Trophoblast cell (in vitro differentiated cells and primary cell): Measurements from ENCODE around the gene SERINC5.

Experiments
- DNase-seq, 2 donors: peaks; one replicate each; pipeline ENCODE4 v3.0.0-alpha.2; 2016
- H2AFZ ChIP-seq: 2 replicates; pipeline ENCODE4 v1.6.1; 2013; ENCODE audit warnings: low read length, moderate library complexity, mild to moderate bottlenecking; ENCODE audit not compliant: insufficient read depth, poor library complexity
- H2AK5ac ChIP-seq: 2 replicates; pipeline ENCODE4 v1.6.1; 2013; ENCODE audit warnings: mild to moderate bottlenecking, low read length
- H2BK120ac ChIP-seq: 2 replicates; pipeline ENCODE4 v1.6.1; 2013; ENCODE audit warnings: low read length, mild to moderate bottlenecking, moderate library complexity; ENCODE audit not compliant: insufficient read depth, poor library complexity
- H2BK12ac ChIP-seq: 2 replicates; pipeline ENCODE4 v1.6.1; 2013; ENCODE audit warnings: mild to moderate bottlenecking, low read length, moderate library complexity
- H2BK5ac ChIP-seq: 2 replicates; pipeline ENCODE4 v1.6.1; 2013; ENCODE audit warnings: low read length, low read depth, moderate library complexity, mild to moderate bottlenecking; ENCODE audit not compliant: poor library complexity
- H3K14ac ChIP-seq: 2 replicates; pipeline ENCODE4 v1.6.1; 2013; ENCODE audit warnings: mild to moderate bottlenecking, low read length
- H3K18ac ChIP-seq: 2 replicates; pipeline ENCODE4 v1.6.1; 2013; ENCODE audit warnings: mild to moderate bottlenecking, low read length
- H3K23ac ChIP-seq: 2 replicates; pipeline ENCODE4 v1.6.1; 2013; ENCODE audit warnings: low read length
- H3K27ac ChIP-seq: 2 replicates; pipeline ENCODE4 v1.5.1; 2013; ENCODE audit warnings: low read depth, mild to moderate bottlenecking, inconsistent platforms, low read length, moderate library complexity
- H3K27me3 ChIP-seq: 2 replicates; pipeline ENCODE4 v1.6.1; 2013; ENCODE audit warnings: inconsistent platforms, mild to moderate bottlenecking, low read length, moderate library complexity; ENCODE audit not compliant: insufficient read depth
- H3K36me3 ChIP-seq, 2 experiments: 1 replicate in 1 of 2; 2 replicates in 1 of 2; pipeline ENCODE4 v1.6.1; 2013; ENCODE audit warnings: low read length in 2 of 2, mild to moderate bottlenecking in 2 of 2, moderate library complexity in 1 of 2; ENCODE audit not compliant: insufficient read depth in 2 of 2, control insufficient read depth in 1 of 2
- H3K4ac ChIP-seq: 2 replicates; pipeline ENCODE4 v1.6.1; 2013; ENCODE audit warnings: low read depth, mild to moderate bottlenecking, low read length, moderate library complexity
- H3K4me1 ChIP-seq, 2 experiments: 1 replicate in 1 of 2; 2 replicates in 1 of 2; pipeline ENCODE4 v1.6.1; 2013; ENCODE audit warnings: low read length in 2 of 2, mild to moderate bottlenecking in 2 of 2, moderate library complexity in 1 of 2; ENCODE audit not compliant: insufficient read depth in 2 of 2, control insufficient read depth in 1 of 2
- H3K4me2 ChIP-seq: 2 replicates; pipeline ENCODE4 v1.6.1; 2013; ENCODE audit warnings: inconsistent platforms, mild to moderate bottlenecking, low read length, moderate library complexity
- H3K4me3 ChIP-seq: 2 replicates; pipeline ENCODE4 v1.5.1; 2013; ENCODE audit warnings: mild to moderate bottlenecking, low read depth, low read length, inconsistent platforms
- H3K79me1 ChIP-seq: one replicate; pipeline ENCODE4 v1.6.1; 2013; ENCODE audit warnings: low read length
- H3K79me2 ChIP-seq: 2 replicates; pipeline ENCODE4 v1.6.1; 2013; ENCODE audit warnings: low read length, mild to moderate bottlenecking; ENCODE audit not compliant: control insufficient read depth, insufficient read depth, poor library complexity
- H3K9ac ChIP-seq: 2 replicates; pipeline ENCODE4 v1.6.1; 2013; ENCODE audit warnings: mild to moderate bottlenecking, low read length
- H3K9me3 ChIP-seq: 2 replicates; pipeline ENCODE4 v1.6.1; 2013; ENCODE audit warnings: low read depth, mild to moderate bottlenecking, control low read depth, inconsistent platforms, low read length; ENCODE audit not compliant: insufficient read depth
- H4K12ac ChIP-seq: 2 replicates; pipeline ENCODE4 v1.6.1; 2013; ENCODE audit warnings: low read depth, mild to moderate bottlenecking, low read length, moderate library complexity
- H4K8ac ChIP-seq: 2 replicates; pipeline ENCODE4 v1.6.1; 2013; ENCODE audit warnings: low read depth, mild to moderate bottlenecking, low read length, moderate library complexity
- H4K91ac ChIP-seq: one replicate; pipeline ENCODE4 v1.6.1; 2013; ENCODE audit warnings: low read depth, mild to moderate bottlenecking, low read length, moderate library complexity
- WGBS: extraction: QIAGEN DNeasy Blood & Tissue Kit; methylation state at CpG from one replicate; pipeline ENCODE4 v1.1.7; 2013; ENCODE audit warnings: missing lambda C conversion rate; ENCODE audit not compliant: insufficient read length, insufficient coverage; ENCODE audit errors: extremely low coverage; 5-methylcytosine and 5-hydroxymethylcytosine counted together

SERINC5 gene

DNA sequence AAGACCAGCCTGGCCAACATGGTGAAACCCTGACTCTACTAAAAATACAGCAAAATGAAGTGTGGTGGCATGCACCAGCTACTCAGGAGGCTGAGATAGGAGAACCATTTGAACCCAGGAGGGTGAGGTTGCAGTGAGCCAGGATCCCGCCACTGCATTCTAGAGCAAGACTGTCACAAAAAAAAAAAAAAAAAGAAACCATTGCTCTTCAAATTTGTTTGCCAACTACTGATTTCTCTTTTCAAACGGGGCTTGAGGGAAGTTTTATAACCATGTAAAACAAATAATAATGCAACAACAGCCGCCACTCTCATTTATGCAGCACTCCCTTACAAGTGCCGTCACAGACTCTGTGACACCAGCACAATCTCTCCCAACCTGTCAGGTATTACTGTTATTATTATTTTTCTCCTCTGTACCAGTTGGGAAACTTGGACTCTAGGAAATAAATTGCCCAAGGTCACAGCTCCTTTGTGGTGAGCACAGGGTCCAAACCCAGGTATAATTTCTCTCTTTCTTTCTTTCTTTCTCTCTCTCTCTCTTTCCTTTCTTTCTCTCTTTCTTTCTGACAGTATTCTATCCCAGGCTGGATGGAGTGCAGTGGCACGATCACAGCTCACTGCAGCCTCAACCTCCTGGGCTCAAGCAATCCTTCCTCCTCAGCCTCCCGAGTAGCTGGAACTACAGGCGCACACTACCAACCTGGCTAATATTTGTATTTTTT is 25.4 kb downstream of the SERINC5 start:
- Histone ChIP-seq H3K27me3 (no peaks in the 10 kb centered on the region), H3K23ac (no peak overlapping the region), H2BK120ac (no peak overlapping the region), H4K91ac (no peak overlapping the region), H4K8ac (no peak overlapping the region), H3K9me3 (no peaks in the 10 kb centered on the region), H4K12ac (no peak overlapping the region), H3K4me1 (peaks cover 0 to 3% of the 10 kb centered on the region in 2 experiments), H2BK12ac (no peak overlapping the region), H3K79me2 (peaks cover 8% of the 10 kb centered on the region), H2AFZ (no peak overlapping the region), H3K36me3 (peaks cover 2 to 5% of the 10 kb centered on the region in 2 experiments), H3K14ac (no peak overlapping the region), H3K4me2 (no peak overlapping the region), H2BK5ac (no peak overlapping the region), H3K27ac (no peak overlapping the region), H3K79me1 (no peaks in the 10 kb centered on the region), H3K4me3 (no peak overlapping the region), H3K9ac (no peak overlapping the region), H3K4ac (peak overlapping the region; percentile 64), H3K18ac (peak overlapping the region; percentile 59), H2AK5ac (no peak overlapping the region)
- WGBS = no CpG with 5 or more reads among the region's 7 CpGs
- no peak for DNase-seq

DNA sequence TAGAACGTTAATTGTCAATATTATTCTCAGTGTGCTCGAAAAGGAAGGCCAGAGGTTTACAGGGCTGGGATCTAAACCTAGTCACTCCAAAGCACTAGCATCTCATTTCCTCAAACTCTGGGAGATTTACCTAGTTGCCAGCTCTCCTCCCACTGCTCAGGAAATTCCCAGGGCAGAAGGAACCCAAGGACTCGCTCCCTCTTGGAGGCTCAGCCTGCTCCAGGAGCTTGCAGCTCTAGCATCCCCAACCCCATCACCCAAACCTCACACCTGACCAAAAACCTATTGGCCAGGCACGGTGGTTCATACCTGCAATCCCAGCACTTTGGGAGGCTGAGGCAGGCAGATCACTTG is 26.0 kb downstream of the SERINC5 start:
- H3K4me2 ChIP-seq = no peak overlapping the region
- peaks cover 8% of the 10 kb centered on the region for H3K79me2 ChIP-seq
- no peak overlapping the region for H3K23ac ChIP-seq
- H2AK5ac ChIP-seq = no peak overlapping the region
- H3K9me3 ChIP-seq = no peaks in the 10 kb centered on the region
- no peaks in the 10 kb centered on the region for H3K27me3 ChIP-seq
- H4K12ac ChIP-seq = no peak overlapping the region
- WGBS = no CpG with 5 or more reads among the region's 4 CpGs
- H3K36me3 ChIP-seq = peaks cover 2 to 5% of the 10 kb centered on the region in 2 experiments
- DNase-seq = no peak
- no peak overlapping the region for H2AFZ ChIP-seq
- no peak overlapping the region for H2BK12ac ChIP-seq
- no peak overlapping the region for H2BK120ac ChIP-seq
- H3K14ac ChIP-seq = no peak overlapping the region
- H3K27ac ChIP-seq = no peak overlapping the region
- H4K91ac ChIP-seq = no peak overlapping the region
- H3K4me3 ChIP-seq = no peak overlapping the region
- H3K18ac ChIP-seq = no peak overlapping the region
- no peak overlapping the region for H4K8ac ChIP-seq
- no peaks in the 10 kb centered on the region for H3K79me1 ChIP-seq
- H3K4ac ChIP-seq = peak overlapping the region; percentile 24
- H3K9ac ChIP-seq = no peak overlapping the region
- peaks cover 0 to 3% of the 10 kb centered on the region in 2 experiments for H3K4me1 ChIP-seq
- no peak overlapping the region for H2BK5ac ChIP-seq

DNA sequence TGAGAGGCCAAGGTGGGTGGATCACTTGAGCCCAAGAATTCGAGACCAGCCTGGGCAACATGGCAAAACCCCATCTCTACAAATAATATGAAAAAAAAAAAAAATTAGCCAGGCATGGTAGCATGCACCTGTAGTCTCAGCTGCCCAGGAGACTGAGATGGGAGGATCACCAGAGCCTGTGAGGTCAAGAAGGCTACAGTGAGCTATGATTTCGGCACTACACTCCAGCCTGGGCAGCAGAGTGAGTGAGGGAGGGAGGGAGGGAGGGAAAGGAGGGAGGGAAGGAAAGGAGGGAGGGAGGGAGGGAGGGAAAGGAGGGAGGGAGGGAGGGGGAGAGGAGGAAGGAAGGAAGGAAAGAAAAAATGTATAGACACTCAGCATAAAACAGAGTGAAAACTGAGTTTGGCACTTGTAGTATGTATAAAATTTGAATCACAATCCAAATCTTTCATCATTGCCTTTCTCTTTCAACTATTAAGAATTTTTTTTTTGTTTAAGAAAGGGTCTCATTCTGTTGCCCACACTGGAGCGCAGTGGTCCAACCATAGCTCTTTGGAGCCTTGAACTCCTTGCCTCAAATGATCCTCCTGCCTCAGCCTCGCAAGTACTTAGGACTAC is 27.8 kb downstream of the SERINC5 start:
- no peak overlapping the region for H3K23ac ChIP-seq
- no CpG with 5 or more reads among the region's 4 CpGs for WGBS
- no peak overlapping the region for H4K12ac ChIP-seq

DNA sequence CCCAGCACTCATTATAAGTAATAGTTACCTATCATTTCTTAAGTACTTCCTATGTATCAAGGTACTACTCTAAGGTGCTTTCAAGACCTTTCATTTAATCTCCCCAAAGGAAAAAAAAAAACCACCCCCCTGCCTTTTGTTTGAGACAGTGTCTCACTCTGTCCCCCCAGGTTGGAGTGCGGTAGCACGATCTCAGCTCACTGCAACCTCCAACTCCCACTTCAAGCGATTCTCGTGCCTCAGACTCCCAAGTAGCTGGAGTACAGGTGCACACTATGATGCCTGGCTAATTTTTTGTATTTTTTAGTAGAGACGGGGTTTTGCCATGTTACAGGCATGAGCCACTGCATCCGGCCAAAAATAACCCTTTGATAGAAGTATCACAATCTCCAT is 29.9 kb downstream of the SERINC5 start:
- H2BK120ac ChIP-seq = no peak overlapping the region
- no peak overlapping the region for H2AK5ac ChIP-seq
- H3K4ac ChIP-seq = peak overlapping the region; percentile 6
- no peak overlapping the region for H3K27ac ChIP-seq
- no peak overlapping the region for H4K12ac ChIP-seq
- no peaks in the 10 kb centered on the region for H3K79me1 ChIP-seq
- H3K9me3 ChIP-seq = no peaks in the 10 kb centered on the region
- H3K23ac ChIP-seq = no peak overlapping the region
- no peak overlapping the region for H4K8ac ChIP-seq
- H3K4me2 ChIP-seq = no peak overlapping the region
- no peak overlapping the region for H2BK12ac ChIP-seq
- DNase-seq = no peak
- no peak overlapping the region for H3K9ac ChIP-seq
- H2AFZ ChIP-seq = no peak overlapping the region
- H3K18ac ChIP-seq = no peak overlapping the region
- WGBS = no CpG with 5 or more reads among the region's 6 CpGs
- no peak overlapping the region for H4K91ac ChIP-seq
- peaks cover 3% of the 10 kb centered on the region in 2 experiments for H3K4me1 ChIP-seq
- no peak overlapping the region for H3K14ac ChIP-seq
- peaks cover 2 to 5% of the 10 kb centered on the region in 2 experiments for H3K36me3 ChIP-seq
- H3K79me2 ChIP-seq = peaks cover 9% of the 10 kb centered on the region
- no peak overlapping the region for H3K4me3 ChIP-seq
- no peaks in the 10 kb centered on the region for H3K27me3 ChIP-seq
- H2BK5ac ChIP-seq = no peak overlapping the region

More for the DNA sequence above, 27.8 kb downstream of the SERINC5 start:
- DNase-seq = no peak
- Histone ChIP-seq H3K79me1 (no peaks in the 10 kb centered on the region), H3K36me3 (peaks cover 2 to 5% of the 10 kb centered on the region in 2 experiments), H3K4ac (peak overlapping the region; percentile 62), H4K8ac (no peak overlapping the region), H4K91ac (no peak overlapping the region), H3K79me2 (peaks cover 9% of the 10 kb centered on the region), H3K14ac (no peak overlapping the region), H2BK120ac (peak overlapping the region; percentile 33), H3K9me3 (no peaks in the 10 kb centered on the region), H3K9ac (no peak overlapping the region), H2BK12ac (no peak overlapping the region), H3K4me3 (no peak overlapping the region), H3K4me2 (no peak overlapping the region), H2BK5ac (no peak overlapping the region), H3K27ac (no peak overlapping the region), H3K4me1 (peaks cover 0 to 3% of the 10 kb centered on the region in 2 experiments), H2AFZ (no peak overlapping the region), H3K27me3 (no peaks in the 10 kb centered on the region), H3K18ac (no peak overlapping the region), H2AK5ac (no peak overlapping the region)
